Mesenchymal stem cell (in vitro differentiated cells and primary cell): ENCODE data around the gene ZNF407.

ENCODE experiments used
- DNase-seq: peaks from one replicate; pipeline ENCODE4 v3.0.0-alpha.2; 2013
- H2AFZ ChIP-seq: one replicate; pipeline ENCODE4 v1.6.1; 2013; ENCODE audit warnings: low read depth, mild to moderate bottlenecking, control low read depth, inconsistent platforms, low read length, moderate library complexity
- H2AK5ac ChIP-seq: 2 replicates; pipeline ENCODE4 v1.6.1; 2013; ENCODE audit warnings: low read length, moderate library complexity, mild to moderate bottlenecking, inconsistent platforms; ENCODE audit not compliant: severe bottlenecking
- H2BK120ac ChIP-seq: one replicate; pipeline ENCODE4 v1.6.1; 2013; ENCODE audit warnings: low read depth, mild to moderate bottlenecking, inconsistent platforms, low read length, moderate library complexity
- H2BK12ac ChIP-seq, 2 experiments: one replicate each; pipeline ENCODE4 v1.6.1; 2013; ENCODE audit warnings: inconsistent platforms in 2 of 2, low read length in 2 of 2, mild to moderate bottlenecking in 2 of 2, moderate library complexity in 2 of 2, control low read depth in 1 of 2
- H2BK15ac ChIP-seq: one replicate; pipeline ENCODE4 v1.6.1; 2013; ENCODE audit warnings: mild to moderate bottlenecking, low read depth, inconsistent platforms; ENCODE audit not compliant: poor library complexity, severe bottlenecking
- H2BK5ac ChIP-seq: 2 replicates; pipeline ENCODE4 v1.6.1; 2013; ENCODE audit warnings: low read depth, mild to moderate bottlenecking, low read length, control low read depth, inconsistent platforms; ENCODE audit not compliant: poor library complexity, severe bottlenecking
- H3K14ac ChIP-seq, 2 experiments: one replicate each; pipeline ENCODE4 v1.6.1; 2013; ENCODE audit warnings: inconsistent platforms in 2 of 2, low read length in 2 of 2, control low read depth in 1 of 2, mild to moderate bottlenecking in 1 of 2, moderate library complexity in 1 of 2
- H3K18ac ChIP-seq, 2 experiments: one replicate each; pipeline ENCODE4 v1.6.1; 2013; ENCODE audit warnings: inconsistent platforms in 2 of 2, low read length in 2 of 2, control low read depth in 1 of 2, low read depth in 1 of 2, mild to moderate bottlenecking in 1 of 2
- H3K23ac ChIP-seq, 2 experiments: one replicate each; pipeline ENCODE4 v1.6.1; 2013; ENCODE audit warnings: inconsistent platforms in 2 of 2, low read length in 2 of 2, mild to moderate bottlenecking in 2 of 2, moderate library complexity in 2 of 2, control low read depth in 1 of 2
- H3K27ac ChIP-seq: 2 replicates; pipeline ENCODE4 v1.5.1; 2013; ENCODE audit warnings: mild to moderate bottlenecking, moderate library complexity, low read length, control low read depth, inconsistent platforms; ENCODE audit not compliant: poor library complexity, severe bottlenecking
- H3K27me3 ChIP-seq, 2 experiments: 2 replicates each; pipeline versions ENCODE4 v1.6.1 to v1.7.0; 2013; ENCODE audit warnings: low read length in 2 of 2, mild to moderate bottlenecking in 2 of 2, moderate library complexity in 2 of 2, control low read depth in 1 of 2, inconsistent platforms in 1 of 2; ENCODE audit not compliant: control insufficient read depth in 1 of 2, insufficient read depth in 1 of 2
- H3K36me3 ChIP-seq, 2 experiments: 2 replicates each; pipeline versions ENCODE4 v1.6.1 to v1.7.0; 2013; ENCODE audit warnings: low read length in 2 of 2, control low read depth in 1 of 2, inconsistent platforms in 1 of 2, low read depth in 1 of 2, mild to moderate bottlenecking in 1 of 2; ENCODE audit not compliant: insufficient read depth in 2 of 2, control insufficient read depth in 1 of 2
- H3K4ac ChIP-seq, 2 experiments: one replicate each; pipeline ENCODE4 v1.6.1; 2013; ENCODE audit warnings: inconsistent platforms in 2 of 2, low read length in 2 of 2, mild to moderate bottlenecking in 2 of 2, moderate library complexity in 2 of 2, control low read depth in 1 of 2, low read depth in 1 of 2
- H3K4me1 ChIP-seq: 2 replicates; pipeline ENCODE4 v1.6.1; 2013; ENCODE audit warnings: low read depth, low read length, control low read depth; ENCODE audit not compliant: control insufficient read depth, insufficient read depth
- H3K4me2 ChIP-seq: 2 replicates; pipeline ENCODE4 v1.6.1; 2013; ENCODE audit warnings: low read length, mild to moderate bottlenecking, inconsistent platforms; ENCODE audit not compliant: poor library complexity, severe bottlenecking
- H3K4me3 ChIP-seq, 2 experiments: 2 replicates each; pipeline versions ENCODE4 v1.5.1 to v1.7.0; 2013; ENCODE audit warnings: low read length in 2 of 2, mild to moderate bottlenecking in 2 of 2, control low read depth in 1 of 2, low read depth in 1 of 2; ENCODE audit not compliant: insufficient read depth in 1 of 2
- H3K79me1 ChIP-seq: replicated peaks from 2 replicates; pipeline ENCODE4 v1.6.1; 2013; ENCODE audit warnings: mild to moderate bottlenecking, control low read depth, low read length, inconsistent platforms; ENCODE audit not compliant: poor library complexity, severe bottlenecking
- H3K9ac ChIP-seq: 2 replicates; pipeline ENCODE4 v1.7.0; 2013; ENCODE audit warnings: mild to moderate bottlenecking, low read length, moderate library complexity
- H3K9me3 ChIP-seq: 2 replicates; pipeline ENCODE4 v1.7.0; 2013; ENCODE audit warnings: mild to moderate bottlenecking, low read length; ENCODE audit not compliant: control insufficient read depth
- H4K8ac ChIP-seq: one replicate; pipeline ENCODE4 v1.6.1; 2013; ENCODE audit warnings: inconsistent platforms, mild to moderate bottlenecking, low read length, moderate library complexity
- H4K91ac ChIP-seq: one replicate; pipeline ENCODE4 v1.6.1; 2013; ENCODE audit warnings: mild to moderate bottlenecking, low read length, inconsistent platforms
- WGBS: methylation state at CpG from one replicate; pipeline ENCODE4 v1.1.7; 2013; ENCODE audit warnings: mixed read lengths; 5-methylcytosine and 5-hydroxymethylcytosine counted together

ZNF407 gene

GRCh38 chr18:75010689-75011088, 413.0 kb downstream of the ZNF407 start:
- no peak overlapping the region for H2BK15ac ChIP-seq

GRCh38 chr18:75016025-75016717, 418.5 kb downstream of the ZNF407 start:
- 82% methylated on average over 4 of the region's 7 CpGs for WGBS

More at GRCh38 chr18:75010689-75011088, 413.0 kb downstream of the ZNF407 start:
- no peak overlapping the region for H2AK5ac ChIP-seq
- H3K23ac ChIP-seq: no peak overlapping the region
- no peak overlapping the region for H2BK5ac ChIP-seq
- no peak overlapping the region for H3K4ac ChIP-seq
- H3K36me3 ChIP-seq: no peaks in the 10 kb centered on the region
- no peak overlapping the region for H2BK120ac ChIP-seq
- H2AFZ ChIP-seq: no peak overlapping the region
- no peak overlapping the region for H4K91ac ChIP-seq
- H3K79me1 ChIP-seq: peaks cover 3% of the 10 kb centered on the region
- H4K8ac ChIP-seq: no peak overlapping the region
- H3K14ac ChIP-seq: no peak overlapping the region
- H3K27ac ChIP-seq: no peak overlapping the region
- no peak overlapping the region for H3K9ac ChIP-seq
- no peaks in the 10 kb centered on the region for H3K27me3 ChIP-seq
- no peak for DNase-seq
- H2BK12ac ChIP-seq: no peak overlapping the region
- H3K9me3 ChIP-seq: no peaks in the 10 kb centered on the region
- no peak overlapping the region for H3K4me2 ChIP-seq
- WGBS: 100% methylated on average over 1 of the region's 2 CpGs
- H3K4me1 ChIP-seq: no peaks in the 10 kb centered on the region
- no peak overlapping the region for H3K4me3 ChIP-seq
- H3K18ac ChIP-seq: no peak overlapping the region

GRCh38 chr18:75023473-75023872, 425.8 kb downstream of the ZNF407 start:
- 89% methylated on average over 2 of the region's 4 CpGs for WGBS
- no peaks in the 10 kb centered on the region for H3K79me1 ChIP-seq
- H2AFZ ChIP-seq: no peak overlapping the region
- no peak overlapping the region for H2BK5ac ChIP-seq
- DNase-seq: no peak
- H2BK12ac ChIP-seq: no peak overlapping the region
- H4K91ac ChIP-seq: no peak overlapping the region
- no peak overlapping the region for H3K9ac ChIP-seq
- no peak overlapping the region for H3K4me2 ChIP-seq
- no peak overlapping the region for H3K18ac ChIP-seq
- no peak overlapping the region for H3K23ac ChIP-seq
- H2AK5ac ChIP-seq: no peak overlapping the region
- H2BK120ac ChIP-seq: no peak overlapping the region
- H3K27me3 ChIP-seq: no peaks in the 10 kb centered on the region
- H3K27ac ChIP-seq: no peak overlapping the region
- no peak overlapping the region for H2BK15ac ChIP-seq
- no peak overlapping the region for H4K8ac ChIP-seq
- H3K4me1 ChIP-seq: no peaks in the 10 kb centered on the region
- H3K9me3 ChIP-seq: no peaks in the 10 kb centered on the region
- no peak overlapping the region for H3K4me3 ChIP-seq
- H3K36me3 ChIP-seq: no peaks in the 10 kb centered on the region
- no peak overlapping the region for H3K4ac ChIP-seq
- H3K14ac ChIP-seq: no peak overlapping the region

More at GRCh38 chr18:75016025-75016717, 418.5 kb downstream of the ZNF407 start:
- no peak overlapping the region for H2BK12ac ChIP-seq
- no peak overlapping the region for H2BK15ac ChIP-seq
- H2BK120ac ChIP-seq: no peak overlapping the region
- H2AK5ac ChIP-seq: no peak overlapping the region
- no peak overlapping the region for H4K91ac ChIP-seq
- H2BK5ac ChIP-seq: no peak overlapping the region
- no peaks in the 10 kb centered on the region for H3K4me1 ChIP-seq
- no peak overlapping the region for H4K8ac ChIP-seq
- H3K18ac ChIP-seq: no peak overlapping the region
- H3K79me1 ChIP-seq: no peaks in the 10 kb centered on the region
- no peak overlapping the region for H3K23ac ChIP-seq
- H3K4ac ChIP-seq: no peak overlapping the region
- no peak overlapping the region for H3K4me2 ChIP-seq
- H3K36me3 ChIP-seq: no peaks in the 10 kb centered on the region
- H3K4me3 ChIP-seq: no peak overlapping the region
- no peaks in the 10 kb centered on the region for H3K9me3 ChIP-seq
- no peak overlapping the region for H2AFZ ChIP-seq
- no peak overlapping the region for H3K14ac ChIP-seq
- no peak for DNase-seq
- no peaks in the 10 kb centered on the region for H3K27me3 ChIP-seq
- no peak overlapping the region for H3K9ac ChIP-seq
- no peak overlapping the region for H3K27ac ChIP-seq

- H3K4me1 ChIP-seq: peaks cover 2% of the 10 kb centered on the region
- H3K4ac ChIP-seq: no peak overlapping the region
- no peak overlapping the region for H2BK120ac ChIP-seq
- no peak overlapping the region for H2AFZ ChIP-seq
- H3K36me3 ChIP-seq: no peaks in the 10 kb centered on the region
- H3K14ac ChIP-seq: no peak overlapping the region
- no peak overlapping the region for H3K27ac ChIP-seq
- H3K9me3 ChIP-seq: no peaks in the 10 kb centered on the region
- no peak overlapping the region for H3K4me2 ChIP-seq
- H2BK12ac ChIP-seq: no peak overlapping the region
- H3K27me3 ChIP-seq: no peaks in the 10 kb centered on the region
- no peaks in the 10 kb centered on the region for H3K79me1 ChIP-seq
- no peak overlapping the region for H4K8ac ChIP-seq
- H3K4me3 ChIP-seq: no peak overlapping the region
- DNase-seq: no peak
- no peak overlapping the region for H2BK5ac ChIP-seq
- no peak overlapping the region for H3K18ac ChIP-seq
- H3K9ac ChIP-seq: no peak overlapping the region
- H2AK5ac ChIP-seq: no peak overlapping the region
- no peak overlapping the region for H2BK15ac ChIP-seq
- no peak overlapping the region for H4K91ac ChIP-seq
- 95% methylated on average over 7 of the region's 8 CpGs for WGBS
- no peak overlapping the region for H3K23ac ChIP-seq
These were observed 427.2 kb downstream of the ZNF407 start for GRCh38 chr18:75024871-75025270.
